GM12801 (cell line): ENCODE measurements around the gene RAB11A.
A peak's percentile ranks its signal among the peaks of the same experiment; 100 is the strongest.

ENCODE experiments used
- TF ChIP-seq, protein P1 (sequence below): IDR thresholded peaks from one replicate; pipeline ENCODE4 v1.5.1; 2011; ENCODE audit warnings: control low read depth; ENCODE audit not compliant: insufficient read length; ENCODE audit errors: extremely low read depth

The RAB11A gene

DNA sequence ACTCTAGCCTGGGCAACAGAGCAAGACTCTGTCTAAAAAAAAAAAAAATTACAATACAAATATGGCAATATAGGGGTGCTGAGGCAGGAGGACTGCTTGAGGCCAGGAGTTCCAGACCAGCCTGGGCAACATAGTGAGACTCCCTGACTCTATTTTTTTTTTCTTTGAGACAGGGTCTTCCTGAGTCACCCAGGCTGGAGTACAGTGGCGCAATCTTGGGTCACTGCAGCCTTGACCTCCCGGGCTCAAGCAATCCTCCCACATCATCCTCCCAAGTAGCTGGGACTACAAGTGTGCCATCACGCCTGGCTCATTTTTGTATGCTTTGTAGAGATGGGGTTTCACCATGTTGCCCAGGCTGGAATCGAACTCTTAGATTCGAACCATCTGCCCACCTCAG lies 17.3 kb upstream of the RAB11A start:
- TF ChIP-seq, protein P1, sequence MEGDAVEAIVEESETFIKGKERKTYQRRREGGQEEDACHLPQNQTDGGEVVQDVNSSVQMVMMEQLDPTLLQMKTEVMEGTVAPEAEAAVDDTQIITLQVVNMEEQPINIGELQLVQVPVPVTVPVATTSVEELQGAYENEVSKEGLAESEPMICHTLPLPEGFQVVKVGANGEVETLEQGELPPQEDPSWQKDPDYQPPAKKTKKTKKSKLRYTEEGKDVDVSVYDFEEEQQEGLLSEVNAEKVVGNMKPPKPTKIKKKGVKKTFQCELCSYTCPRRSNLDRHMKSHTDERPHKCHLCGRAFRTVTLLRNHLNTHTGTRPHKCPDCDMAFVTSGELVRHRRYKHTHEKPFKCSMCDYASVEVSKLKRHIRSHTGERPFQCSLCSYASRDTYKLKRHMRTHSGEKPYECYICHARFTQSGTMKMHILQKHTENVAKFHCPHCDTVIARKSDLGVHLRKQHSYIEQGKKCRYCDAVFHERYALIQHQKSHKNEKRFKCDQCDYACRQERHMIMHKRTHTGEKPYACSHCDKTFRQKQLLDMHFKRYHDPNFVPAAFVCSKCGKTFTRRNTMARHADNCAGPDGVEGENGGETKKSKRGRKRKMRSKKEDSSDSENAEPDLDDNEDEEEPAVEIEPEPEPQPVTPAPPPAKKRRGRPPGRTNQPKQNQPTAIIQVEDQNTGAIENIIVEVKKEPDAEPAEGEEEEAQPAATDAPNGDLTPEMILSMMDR = no peak

DNA sequence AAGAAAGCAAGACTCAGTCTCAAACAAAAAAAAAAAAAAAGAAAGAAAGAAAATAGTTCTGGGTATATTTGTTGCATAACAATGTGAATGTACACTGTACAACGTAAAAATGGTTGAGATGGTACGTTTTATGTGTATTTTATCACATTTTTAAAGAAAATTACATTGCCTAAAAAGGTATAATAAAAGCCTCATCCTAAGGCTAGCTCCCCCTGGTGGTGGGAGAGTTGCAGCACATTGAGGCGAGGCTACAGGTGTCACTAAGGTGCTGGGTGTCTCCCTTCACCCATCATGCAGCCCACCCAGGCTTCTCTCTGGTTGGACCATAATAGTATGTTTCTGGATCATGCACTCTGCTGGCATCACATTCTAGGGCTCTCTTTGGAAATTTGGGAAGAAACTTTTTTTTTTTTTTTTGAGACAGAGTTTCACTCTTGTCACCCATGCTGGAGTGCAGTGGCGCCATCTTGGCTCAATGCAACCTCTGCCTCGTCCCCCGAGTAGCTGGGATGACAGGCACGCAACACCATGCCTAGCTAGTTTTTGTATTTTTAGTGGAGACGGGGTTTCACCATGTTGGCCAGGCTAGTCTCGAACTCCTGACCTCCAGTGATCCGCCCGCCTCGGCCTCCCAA lies 12.4 kb upstream of the RAB11A start:
- TF ChIP-seq, protein P1 = peak; percentile 1

DNA sequence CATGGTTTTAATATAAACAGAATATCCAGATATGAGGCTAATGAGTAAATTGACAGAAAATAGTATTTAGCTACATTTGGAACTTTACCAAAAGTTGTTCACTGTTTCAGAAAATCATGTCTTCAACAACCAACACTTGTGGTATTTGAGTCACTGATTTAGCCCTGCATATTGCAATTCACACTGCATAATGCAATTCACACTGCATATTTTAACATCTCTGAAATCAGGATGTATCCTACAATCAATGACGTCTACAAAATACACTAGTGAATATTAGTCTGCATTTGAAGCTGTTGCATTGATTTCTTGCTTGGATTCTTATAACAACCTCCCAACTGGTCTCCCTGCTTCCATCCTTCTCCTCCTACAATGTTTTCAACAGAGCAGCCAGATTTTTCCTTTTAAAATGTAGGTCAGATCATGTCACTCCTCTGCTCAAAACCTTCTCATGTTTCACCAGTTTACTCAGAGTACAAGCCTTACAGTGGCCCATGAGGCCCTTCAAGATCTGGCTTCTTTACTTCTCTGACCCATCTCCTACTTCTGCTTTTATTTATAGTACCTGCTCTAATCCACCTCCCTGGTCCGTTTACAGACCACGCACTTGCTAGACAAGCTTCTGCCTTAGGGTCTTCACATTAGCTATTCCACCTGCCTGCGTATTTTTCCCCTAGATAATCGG lies 11.4 kb upstream of the RAB11A start:
- TF ChIP-seq, protein P1 = no peak

DNA sequence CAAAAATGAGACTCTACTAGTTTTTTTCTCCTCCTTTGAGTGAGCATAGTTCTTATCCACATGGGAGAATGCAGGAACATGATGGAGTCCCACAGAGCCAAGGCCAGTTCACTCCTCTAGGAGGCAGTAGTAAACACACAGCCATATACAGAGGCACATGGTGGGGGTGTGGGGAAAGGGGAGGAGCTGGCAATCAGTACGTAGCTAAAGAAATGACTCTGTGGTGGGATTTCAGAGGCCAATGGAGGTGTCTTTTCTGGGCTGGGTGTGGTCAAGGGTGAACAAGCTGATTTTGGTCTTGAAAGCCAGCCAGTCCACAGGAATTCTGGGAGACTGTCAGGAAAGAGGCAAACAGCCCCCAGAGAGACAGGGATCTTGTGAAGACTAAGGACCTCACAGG lies 6.6 kb upstream of the RAB11A start:
- TF ChIP-seq, protein P1 = no peak

DNA sequence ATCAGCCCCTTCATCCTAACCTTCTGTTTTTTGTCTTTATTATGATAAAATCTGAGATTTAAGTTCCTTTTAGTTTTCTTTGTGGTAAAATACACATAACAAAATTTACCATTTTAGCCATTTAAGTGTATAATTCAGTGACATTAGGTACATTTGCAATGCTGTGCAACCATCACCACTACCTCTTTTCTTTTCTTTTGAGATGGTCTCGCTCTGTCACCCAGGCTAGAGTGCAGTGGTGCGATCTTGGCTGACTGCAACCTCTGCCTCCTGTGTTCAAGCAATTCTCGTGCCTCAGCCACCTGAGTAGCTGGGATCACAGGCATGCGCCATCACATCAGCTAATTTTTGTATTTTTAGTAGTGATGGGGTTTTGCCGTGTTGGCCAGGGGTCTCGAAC lies 6.2 kb upstream of the RAB11A start:
- TF ChIP-seq, protein P1 = no peak

DNA sequence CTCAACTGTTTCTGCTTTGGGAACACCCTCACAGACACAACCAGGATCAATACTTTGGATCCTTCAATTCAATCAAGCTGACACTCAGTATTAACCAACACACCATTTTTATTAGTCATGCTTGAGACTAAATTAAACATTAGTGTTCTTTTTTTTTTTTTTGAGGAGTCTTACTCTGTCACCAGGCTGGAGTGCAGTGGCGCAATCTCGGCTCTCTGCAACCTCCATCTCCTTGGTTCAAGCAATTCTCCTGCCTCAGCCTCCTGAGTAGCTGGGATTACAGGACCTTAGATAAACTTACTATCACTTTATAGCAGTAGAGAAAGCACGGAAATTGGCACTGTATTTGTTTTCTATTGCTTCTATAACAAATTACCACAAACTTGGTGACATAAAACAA lies 2.0 kb upstream of the RAB11A start:
- TF ChIP-seq, protein P1 = no peak

DNA sequence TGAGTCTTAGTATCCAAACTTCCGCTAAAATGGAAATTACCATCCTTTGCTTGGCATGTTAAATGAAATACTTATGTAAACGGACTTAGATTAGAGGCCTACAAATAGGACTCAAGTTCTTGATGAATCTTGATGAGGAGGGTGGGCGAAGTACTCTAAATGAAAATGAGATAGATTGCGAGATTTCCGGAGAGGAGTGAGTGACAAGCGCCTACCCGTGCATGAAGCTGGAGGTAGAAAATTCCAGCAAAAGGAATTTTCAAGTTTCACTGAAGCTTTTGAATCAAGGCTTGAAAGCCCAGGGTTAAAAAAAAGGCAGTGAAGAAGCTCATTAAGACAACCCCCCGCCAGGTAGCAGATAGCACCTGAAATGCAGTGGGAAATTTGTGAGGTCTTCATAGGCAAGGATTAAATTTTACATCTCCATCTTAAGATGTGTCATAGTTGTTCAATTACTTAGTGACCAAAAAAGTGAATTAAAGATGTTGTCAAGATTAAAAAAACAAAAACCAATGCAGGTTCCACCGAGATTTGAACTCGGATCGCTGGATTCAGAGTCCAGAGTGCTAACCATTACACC lies 655 bp upstream of the RAB11A start:
- TF ChIP-seq, protein P1 = no peak
